H1 (cell line): Measurements from ENCODE around the gene TCHP. TPM values are rescaled to one million over a fixed set of nuclear protein-coding genes. Genes with fewer than 3 reads are reported as not detected.

ENCODE experiments used
- BCL11A ChIP-seq, 2 experiments: IDR thresholded peaks; one replicate each; pipeline ENCODE4 v1.6.1; 2011; ENCODE audit warnings: low read depth in 2 of 2, low read length in 2 of 2, mild to moderate bottlenecking in 2 of 2
- CHD7 ChIP-seq: fragments of 300-600 bp; sonication (generic); IDR thresholded peaks from 2 replicates; pipeline ENCODE4 v1.7.1; 2012; ENCODE audit warnings: low read length, moderate library complexity, mild to moderate bottlenecking, inconsistent platforms; ENCODE audit not compliant: insufficient replicate concordance
- CREB1 ChIP-seq: IDR thresholded peaks from 2 replicates; pipeline ENCODE4 v1.6.1; 2012; ENCODE audit warnings: inconsistent platforms
- GTF2F1 ChIP-seq: IDR thresholded peaks from 2 replicates; pipeline ENCODE4 v1.6.1; 2012; ENCODE audit warnings: low read depth, low read length, improper control_type of control experiment, borderline replicate concordance
- POLR2A ChIP-seq, 2 experiments: IDR thresholded peaks; 1 replicate in 1 of 2; 2 replicates in 1 of 2; pipeline ENCODE4 v1.6.1; 2011; ENCODE audit warnings: low read depth in 2 of 2, low read length in 2 of 2, mild to moderate bottlenecking in 2 of 2; ENCODE audit errors: control extremely low read depth in 1 of 2
- SP1 ChIP-seq: IDR thresholded peaks from 2 replicates; pipeline ENCODE4 v1.6.1; 2011; ENCODE audit warnings: low read depth, low read length
- USF2 ChIP-seq: IDR thresholded peaks from 2 replicates; pipeline ENCODE4 v1.6.1; 2011; ENCODE audit warnings: low read length, improper control_type of control experiment
- polyA plus RNA-seq, 7 experiments: library from polyadenylated mRNA; depleted of rRNA in 3 of 7; stranded (reverse) in 5 of 7; unstranded in 2 of 7; fragments of >200 nt in 5 of 7; fragments of 200-250 nt in 2 of 7; gene quantifications; 1 replicate in 5 of 7; 2 replicates in 1 of 7; 4 replicates in 1 of 7; pipeline versions ENCODE4 v1.2.1 to v1.2.3, GENCODE V29; 2011 to 2013; ENCODE audit warnings: missing spikeins in 2 of 7, mixed read lengths in 2 of 7
- total RNA-seq: library from RNA; stranded (reverse); fragmentation: NEBNext Ultra II Directional; extraction: Animal tissue kit (Norgen Biotek cat#: 25700); gene quantifications from 2 replicates; pipeline ENCODE4 v1.2.1, GENCODE V29; 2021

Gene TCHP
- total and polyA plus RNA-seq, 2 of the 8 experiments (the other 6 are each of a cell fraction or from before 2014, with no cell fraction given): 2.8 to 4.5 TPM

GRCh38 chr12:109883461-109883860 is 16.6 kb upstream of the TCHP start (continued):
- TF ChIP-seq CHD7 (no peak), USF2 (no peak), BCL11A (IDR thresholded peaks at IDR 0.05; ENCODE audit: low read depth in 2 of 2, low read length in 2 of 2) (no peak), GTF2F1 (no peak), CREB1 (no peak), SP1 (no peak), POLR2A (IDR thresholded peaks at IDR 0.05; ENCODE audit: control extremely low read depth in 1 of 2, low read depth in 2 of 2, low read length in 2 of 2) (no peak)
- TF ChIP-seq, all 59 proteins: peak for 0
